RWPE2 (cell line): ENCODE data around the gene CACNA2D4.

Experiments used
- ATAC-seq: fragments of 200-7000 bp; cut with Tn5 transposase; 3 replicates; pipeline ENCODE4 v1.9.1; 2021; ENCODE audit warnings: low read depth
- DNase-seq: peaks from one replicate; pipeline ENCODE4 v3.0.0-alpha.2; 2020; ENCODE audit warnings: low spot score
- H3K27ac ChIP-seq: fragments of 450-650 bp; 2 replicates; pipeline ENCODE4 v1.5.1; 2017; ENCODE audit warnings: mild to moderate bottlenecking; ENCODE audit not compliant: poor library complexity, severe bottlenecking
- H3K27me3 ChIP-seq: fragments of 250-450 bp; sonication (Bioruptor Pico); 2 replicates; pipeline ENCODE4 v1.5.1; 2021; ENCODE audit warnings: mild to moderate bottlenecking, moderate library complexity; ENCODE audit not compliant: insufficient read depth, poor library complexity, severe bottlenecking
- H3K36me3 ChIP-seq: fragments of 250-450 bp; sonication (Bioruptor Pico); 2 replicates; pipeline ENCODE4 v1.5.1; 2020; ENCODE audit warnings: low read depth, mild to moderate bottlenecking, moderate library complexity
- H3K4me1 ChIP-seq: fragments of 250-450 bp; sonication (Bioruptor Pico); 2 replicates; pipeline ENCODE4 v1.5.1; 2021; ENCODE audit warnings: mild to moderate bottlenecking, moderate library complexity; ENCODE audit not compliant: insufficient read depth, poor library complexity, severe bottlenecking
- H3K4me3 ChIP-seq: fragments of 250-450 bp; sonication (Bioruptor Pico); 2 replicates; pipeline ENCODE4 v1.5.1; 2021; ENCODE audit warnings: mild to moderate bottlenecking, moderate library complexity; ENCODE audit not compliant: severe bottlenecking
- H3K9me3 ChIP-seq: fragments of 250-450 bp; sonication (Bioruptor Pico); 2 replicates; pipeline ENCODE4 v1.5.1; 2021; ENCODE audit warnings: mild to moderate bottlenecking, moderate library complexity; ENCODE audit not compliant: severe bottlenecking
- TF ChIP-seq, protein P1 (sequence below): fragments of 450-650 bp; IDR thresholded peaks from one replicate; pipeline ENCODE4 v1.5.1; 2017; ENCODE audit warnings: mild to moderate bottlenecking, moderate library complexity; ENCODE audit not compliant: poor library complexity, severe bottlenecking

CACNA2D4 gene

DNA sequence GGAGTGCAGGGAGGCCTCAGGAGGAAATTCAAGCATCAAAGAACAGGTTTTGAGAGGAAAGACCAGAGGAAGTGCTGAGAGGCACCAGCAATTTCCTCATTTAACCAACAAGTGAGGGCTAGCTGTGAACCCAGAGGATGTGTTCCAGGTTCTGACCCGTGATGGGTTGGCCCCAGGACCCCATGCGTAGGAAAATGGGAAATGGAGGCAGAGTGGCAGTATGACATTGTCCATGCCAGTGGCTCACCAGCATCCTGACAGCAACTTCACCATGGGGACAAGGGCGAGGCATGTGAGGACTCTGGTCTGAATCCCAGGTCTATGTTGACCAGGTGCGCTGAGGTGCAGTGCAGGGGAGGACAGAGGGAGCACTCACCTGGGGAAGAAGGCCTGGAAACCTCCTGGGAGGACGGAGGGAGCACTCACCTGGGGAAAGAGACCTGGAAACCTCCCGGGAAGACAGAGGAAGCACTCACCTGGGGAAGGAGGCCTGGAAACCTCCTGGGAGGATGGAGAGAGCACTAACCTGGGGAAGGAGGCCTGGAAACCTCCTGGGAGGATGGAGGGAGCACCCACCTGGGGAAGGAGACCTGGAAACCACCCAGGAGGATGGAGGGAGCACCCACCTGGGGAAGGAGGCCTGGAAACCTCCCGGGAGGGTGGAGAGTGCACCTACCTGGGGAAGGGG lies 6.7 kb upstream of the CACNA2D4 start:
- no peak for ATAC-seq
- no peaks in the 10 kb centered on the region for H3K36me3 ChIP-seq
- no peak for DNase-seq
- no peaks in the 10 kb centered on the region for H3K27me3 ChIP-seq
- no peak overlapping the region for H3K27ac ChIP-seq
- TF ChIP-seq, protein P1, sequence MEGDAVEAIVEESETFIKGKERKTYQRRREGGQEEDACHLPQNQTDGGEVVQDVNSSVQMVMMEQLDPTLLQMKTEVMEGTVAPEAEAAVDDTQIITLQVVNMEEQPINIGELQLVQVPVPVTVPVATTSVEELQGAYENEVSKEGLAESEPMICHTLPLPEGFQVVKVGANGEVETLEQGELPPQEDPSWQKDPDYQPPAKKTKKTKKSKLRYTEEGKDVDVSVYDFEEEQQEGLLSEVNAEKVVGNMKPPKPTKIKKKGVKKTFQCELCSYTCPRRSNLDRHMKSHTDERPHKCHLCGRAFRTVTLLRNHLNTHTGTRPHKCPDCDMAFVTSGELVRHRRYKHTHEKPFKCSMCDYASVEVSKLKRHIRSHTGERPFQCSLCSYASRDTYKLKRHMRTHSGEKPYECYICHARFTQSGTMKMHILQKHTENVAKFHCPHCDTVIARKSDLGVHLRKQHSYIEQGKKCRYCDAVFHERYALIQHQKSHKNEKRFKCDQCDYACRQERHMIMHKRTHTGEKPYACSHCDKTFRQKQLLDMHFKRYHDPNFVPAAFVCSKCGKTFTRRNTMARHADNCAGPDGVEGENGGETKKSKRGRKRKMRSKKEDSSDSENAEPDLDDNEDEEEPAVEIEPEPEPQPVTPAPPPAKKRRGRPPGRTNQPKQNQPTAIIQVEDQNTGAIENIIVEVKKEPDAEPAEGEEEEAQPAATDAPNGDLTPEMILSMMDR = no peak
- H3K9me3 ChIP-seq = no peaks in the 10 kb centered on the region
- no peaks in the 10 kb centered on the region for H3K4me1 ChIP-seq
- no peak overlapping the region for H3K4me3 ChIP-seq

- TF ChIP-seq, protein P1 = no peak
- Histone ChIP-seq H3K9me3 (no peaks in the 10 kb centered on the region), H3K27me3 (no peaks in the 10 kb centered on the region), H3K4me1 (no peaks in the 10 kb centered on the region), H3K27ac (no peak overlapping the region), H3K4me3 (no peak overlapping the region), H3K36me3 (no peaks in the 10 kb centered on the region)
- DNase-seq (no peak), ATAC-seq (no peak)
Observed at GRCh38 chr12:1922985-1923384, 4.5 kb upstream of the CACNA2D4 start.

- TF ChIP-seq, protein P1 = no peak
- no peak for DNase-seq
Observed at GRCh38 chr12:1922075-1922709, 3.7 kb upstream of the CACNA2D4 start.

GRCh38 chr12:1920971-1921370 lies 2.5 kb upstream of the CACNA2D4 start:
- ATAC-seq (no peak), DNase-seq (no peak)
- no peak overlapping the region for H3K27ac ChIP-seq
- H3K4me1 ChIP-seq = no peaks in the 10 kb centered on the region
- H3K27me3 ChIP-seq = peaks cover 14% of the 10 kb centered on the region
- TF ChIP-seq, protein P1 = no peak
- no peak overlapping the region for H3K4me3 ChIP-seq
- H3K36me3 ChIP-seq = no peaks in the 10 kb centered on the region
- H3K9me3 ChIP-seq = no peaks in the 10 kb centered on the region

More at GRCh38 chr12:1922075-1922709, 3.7 kb upstream of the CACNA2D4 start:
- H3K27me3 ChIP-seq = peaks cover 5% of the 10 kb centered on the region
- no peaks in the 10 kb centered on the region for H3K4me1 ChIP-seq
- no peak for ATAC-seq
- H3K36me3 ChIP-seq = no peaks in the 10 kb centered on the region
- H3K4me3 ChIP-seq = no peak overlapping the region
- H3K27ac ChIP-seq = no peak overlapping the region
- H3K9me3 ChIP-seq = no peaks in the 10 kb centered on the region

- Histone ChIP-seq H3K27me3 (peaks cover 14% of the 10 kb centered on the region), H3K4me1 (no peaks in the 10 kb centered on the region), H3K27ac (no peak overlapping the region), H3K36me3 (no peaks in the 10 kb centered on the region), H3K9me3 (no peaks in the 10 kb centered on the region), H3K4me3 (no peak overlapping the region)
- ATAC-seq (no peak), DNase-seq (no peak)
- TF ChIP-seq, protein P1 = no peak
Observed at GRCh38 chr12:1920436-1920835, 2.0 kb upstream of the CACNA2D4 start.
